NOMO-1 (cell line): ENCODE data around the gene CADM1.

Experiments used
- DNase-seq, 2 experiments: peaks; one replicate each; lab custom pipeline; 2025; ENCODE audit not compliant: unreplicated experiment in 2 of 2; lab: John Stamatoyannopoulos, UW

The CADM1 gene

DNA sequence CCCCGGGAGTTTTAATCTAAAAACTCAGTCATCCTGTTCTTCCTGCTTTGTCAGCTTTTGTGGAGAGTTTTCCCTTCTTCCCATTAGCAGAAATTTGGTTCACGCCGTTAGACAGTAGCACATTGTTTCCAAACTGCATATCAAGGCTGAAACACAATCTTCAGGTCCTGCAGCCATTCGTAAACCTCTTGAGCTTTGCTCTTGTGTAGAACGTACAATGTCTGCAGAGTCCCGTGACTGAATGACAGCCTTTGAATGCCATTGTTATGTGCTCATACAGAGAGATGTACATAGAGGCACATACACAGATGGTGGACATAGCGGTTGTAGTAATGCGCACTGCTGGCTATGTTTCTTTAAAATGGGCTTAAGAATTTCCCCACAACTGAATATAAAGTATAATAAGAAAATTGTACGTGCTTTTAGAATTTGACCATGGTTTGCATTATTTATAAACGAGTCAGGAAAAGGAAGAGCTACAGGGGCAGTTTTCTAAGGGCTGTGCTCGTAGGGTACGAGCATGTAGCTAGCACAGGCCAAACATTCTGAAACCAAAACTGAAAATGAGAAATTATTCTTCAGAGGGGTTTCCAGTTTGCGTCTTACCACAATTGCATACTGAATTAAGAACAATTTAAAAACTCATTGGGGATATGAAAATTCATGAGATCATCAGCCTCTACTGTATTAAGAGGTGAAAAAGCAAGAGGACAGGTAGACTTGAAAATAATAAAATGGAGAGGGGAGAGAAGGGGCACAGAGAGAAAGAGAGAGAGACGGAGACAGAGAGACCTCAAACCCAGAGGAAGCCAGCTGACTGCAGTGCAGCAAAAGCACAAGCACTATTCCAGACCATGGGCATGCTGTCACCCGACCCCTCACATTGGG is 310.1 kb downstream of the CADM1 start:
- no peak for DNase-seq

DNA sequence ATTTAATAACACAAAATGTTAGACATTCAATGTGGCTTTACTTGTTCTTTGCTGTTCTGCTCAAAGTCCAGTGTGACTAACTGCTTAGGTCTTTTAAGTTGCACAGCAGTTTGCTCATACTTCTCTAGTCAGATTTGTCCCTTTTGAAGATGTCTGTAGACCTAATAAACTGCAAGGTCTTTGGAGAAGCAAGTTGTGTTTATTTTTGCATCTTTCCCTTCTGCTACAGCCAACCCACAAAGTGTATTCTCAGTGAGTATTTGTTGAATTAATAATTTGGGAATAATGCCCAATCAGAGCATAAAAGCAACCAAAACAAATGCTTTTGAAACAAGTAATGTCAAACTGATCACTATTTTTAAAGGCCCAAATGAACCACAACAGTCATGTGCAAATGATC is 312.5 kb downstream of the CADM1 start:
- no peak for DNase-seq

GRCh38 chr11:115190196-115190595 is 314.0 kb downstream of the CADM1 start:
- no peak for DNase-seq

GRCh38 chr11:115188898-115189278 is 315.3 kb downstream of the CADM1 start:
- DNase-seq = no peak

DNA sequence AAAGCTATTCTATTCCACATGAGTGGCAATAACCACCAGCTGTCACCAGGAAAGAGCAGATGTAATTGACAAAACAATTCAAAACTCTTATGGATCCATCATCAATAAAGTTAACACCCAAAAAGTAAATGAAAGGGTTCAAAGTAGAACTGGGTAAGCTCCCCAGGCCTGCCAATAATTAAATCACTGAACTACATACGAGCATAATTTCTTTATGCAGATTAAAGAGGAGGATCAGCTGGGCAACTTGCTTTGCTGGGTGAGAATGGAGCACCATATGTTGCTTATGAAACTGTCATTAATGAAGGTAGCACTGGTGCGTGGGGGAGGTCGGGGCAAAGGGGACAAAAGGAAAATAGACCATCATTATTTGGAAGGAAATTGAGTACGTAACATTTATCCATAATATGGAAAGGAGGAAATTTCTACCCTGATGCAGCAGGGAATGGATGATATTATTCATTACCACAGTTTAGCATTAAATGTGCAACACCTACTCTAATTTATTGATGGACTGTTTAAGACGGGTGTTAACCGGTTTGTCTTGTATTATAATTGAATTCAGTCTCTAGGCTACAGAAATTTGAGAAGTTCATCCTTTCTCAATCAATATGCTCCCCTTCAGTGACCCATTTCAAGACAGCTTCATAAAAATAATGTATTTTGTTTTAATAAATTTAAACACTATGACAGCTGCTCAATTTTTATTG is 315.9 kb downstream of the CADM1 start:
- DNase-seq = no peak

DNA sequence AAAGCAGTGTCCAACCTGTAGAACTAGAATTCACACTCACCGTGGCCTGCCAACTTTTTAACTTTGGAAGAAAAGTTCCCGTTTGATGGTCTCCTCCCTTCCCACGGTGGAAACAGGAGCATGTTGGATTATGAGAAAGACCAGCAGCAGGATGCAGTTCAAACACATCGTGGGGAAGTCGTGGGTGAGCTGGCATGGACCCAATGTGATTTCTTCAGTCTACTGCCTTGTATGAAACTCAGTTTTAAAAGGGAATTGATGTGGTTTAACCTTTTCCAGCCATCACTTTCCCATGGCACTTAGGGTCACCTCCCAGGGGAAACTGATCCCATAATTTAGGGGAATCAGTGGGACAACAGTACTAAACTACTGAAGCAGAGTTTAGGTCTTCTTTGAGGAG is 318.3 kb downstream of the CADM1 start:
- DNase-seq = no peak

DNA sequence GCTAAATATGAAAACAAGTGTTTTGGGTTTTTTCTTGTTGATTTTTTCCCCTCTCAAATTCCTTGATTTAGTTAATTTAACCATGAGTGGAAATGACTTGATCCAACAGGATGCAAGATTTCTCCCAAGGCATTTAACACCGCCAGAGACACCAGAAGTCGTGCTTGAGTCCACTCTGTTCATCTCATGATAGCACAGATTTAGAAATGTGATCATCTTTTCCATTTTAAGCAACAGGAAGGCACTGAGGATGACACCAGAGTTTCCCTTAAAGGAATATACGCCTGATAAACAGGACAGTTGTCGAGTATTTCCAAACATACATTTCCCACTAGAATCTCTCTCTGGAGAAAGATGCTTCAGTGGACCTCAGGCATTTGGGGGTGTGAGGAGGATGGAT is 318.7 kb downstream of the CADM1 start:
- DNase-seq = no peak

DNA sequence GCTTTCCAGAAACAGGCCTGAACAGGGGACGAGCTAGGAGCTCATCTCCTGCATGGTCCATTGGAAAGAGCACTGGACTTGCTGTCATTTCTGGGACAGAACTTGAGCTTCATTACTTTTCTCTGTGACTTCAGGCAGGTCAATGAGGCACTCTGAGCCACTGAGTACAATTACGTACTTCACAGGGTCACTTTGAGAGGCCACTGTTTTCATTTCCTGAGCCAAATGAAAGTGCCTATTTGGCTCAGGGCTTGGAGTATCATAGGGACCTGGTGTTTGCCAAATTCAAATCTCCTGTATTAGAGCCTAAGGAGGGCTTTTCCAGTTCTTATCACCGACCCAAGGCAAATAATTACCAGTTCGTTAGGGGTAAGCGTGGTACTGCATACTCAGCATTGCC is 319.3 kb downstream of the CADM1 start:
- no peak for DNase-seq

DNA sequence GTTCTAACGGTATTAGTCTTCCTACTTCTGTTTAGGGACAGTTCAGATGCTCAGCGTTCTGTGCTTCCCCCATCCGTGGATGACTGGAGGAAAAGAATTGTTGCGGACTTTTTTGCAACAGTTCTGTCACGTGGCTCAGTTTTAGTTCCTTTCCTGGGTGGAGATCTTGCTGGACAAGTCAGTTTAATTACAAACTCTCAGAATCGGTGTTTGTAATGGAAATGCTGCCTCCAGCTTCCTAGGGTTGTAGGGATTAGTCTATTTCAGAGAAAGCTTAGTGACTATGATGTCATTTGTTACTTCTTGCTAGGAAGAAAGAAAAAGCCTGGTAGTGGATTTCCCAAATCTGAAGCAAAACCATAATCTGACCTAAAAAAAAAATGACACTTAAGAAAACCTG is 320.4 kb downstream of the CADM1 start:
- DNase-seq = no peak

DNA sequence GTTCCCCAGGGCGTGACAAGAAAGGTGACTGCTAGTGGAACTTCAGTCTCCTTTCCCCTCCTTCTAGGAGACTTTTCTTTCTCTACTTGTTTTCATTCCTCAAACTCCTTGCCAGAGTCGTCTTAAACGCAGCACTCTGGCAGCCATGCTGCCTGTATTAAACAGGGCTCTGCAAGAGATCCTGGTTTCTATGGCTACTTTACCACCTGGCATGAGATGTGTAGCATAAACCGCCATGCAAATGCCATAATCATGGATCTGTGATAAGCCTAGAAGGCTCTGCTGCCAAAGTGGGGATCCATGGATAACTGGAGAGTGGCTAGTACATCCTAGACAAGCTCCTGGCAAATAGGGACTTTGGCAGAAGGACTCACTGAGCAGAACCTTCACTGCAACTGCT is 321.1 kb downstream of the CADM1 start:
- DNase-seq = no peak

- no peak for DNase-seq
Measured at GRCh38 chr11:115182282-115182955, 321.8 kb downstream of the CADM1 start.

DNA sequence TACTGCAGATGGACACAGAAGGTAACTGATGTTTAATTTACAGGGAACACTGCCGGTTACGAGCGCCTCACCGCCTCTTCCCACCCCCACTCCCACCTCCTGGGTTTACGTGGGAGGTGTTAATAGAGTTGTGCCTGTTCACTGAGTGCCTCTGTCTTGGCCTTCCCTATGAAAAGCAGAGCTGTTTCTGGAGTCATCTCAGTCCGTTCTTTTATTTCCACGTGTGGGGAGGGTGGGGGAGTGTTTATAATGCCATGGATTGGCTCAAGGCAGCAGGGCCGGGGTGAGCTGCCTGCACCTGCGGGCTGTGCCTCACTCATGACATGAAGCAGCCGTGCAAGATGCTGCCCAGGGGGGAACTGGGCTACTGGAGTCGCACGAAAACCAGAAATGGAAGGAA is 322.7 kb downstream of the CADM1 start:
- DNase-seq = no peak

DNA sequence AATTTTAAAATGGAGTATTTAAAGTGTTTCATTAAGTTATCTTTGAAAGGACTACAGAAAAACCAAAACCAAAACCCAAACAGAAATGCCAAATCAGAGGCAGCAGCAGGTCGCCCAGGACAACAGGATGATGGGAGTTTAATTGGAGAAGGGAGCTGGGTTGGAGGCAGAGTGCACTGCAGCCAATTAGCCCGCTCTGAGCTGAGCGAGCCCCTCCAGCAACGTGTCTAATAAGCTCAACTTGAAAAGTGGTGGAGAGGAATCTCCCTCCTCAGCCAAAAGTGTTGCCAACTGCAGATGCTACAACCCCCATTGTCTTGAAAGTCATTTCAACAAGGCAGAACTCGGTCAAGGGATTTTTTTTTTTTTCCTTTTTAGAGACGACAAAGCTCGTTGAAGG is 323.9 kb downstream of the CADM1 start:
- no peak for DNase-seq

- DNase-seq = no peak
Measured at GRCh38 chr11:115179636-115180035, 324.6 kb downstream of the CADM1 start.

GRCh38 chr11:115178705-115179104 is 325.5 kb downstream of the CADM1 start:
- DNase-seq = no peak

- DNase-seq = no peak
Measured at GRCh38 chr11:115173136-115173535, 331.1 kb downstream of the CADM1 start.

DNA sequence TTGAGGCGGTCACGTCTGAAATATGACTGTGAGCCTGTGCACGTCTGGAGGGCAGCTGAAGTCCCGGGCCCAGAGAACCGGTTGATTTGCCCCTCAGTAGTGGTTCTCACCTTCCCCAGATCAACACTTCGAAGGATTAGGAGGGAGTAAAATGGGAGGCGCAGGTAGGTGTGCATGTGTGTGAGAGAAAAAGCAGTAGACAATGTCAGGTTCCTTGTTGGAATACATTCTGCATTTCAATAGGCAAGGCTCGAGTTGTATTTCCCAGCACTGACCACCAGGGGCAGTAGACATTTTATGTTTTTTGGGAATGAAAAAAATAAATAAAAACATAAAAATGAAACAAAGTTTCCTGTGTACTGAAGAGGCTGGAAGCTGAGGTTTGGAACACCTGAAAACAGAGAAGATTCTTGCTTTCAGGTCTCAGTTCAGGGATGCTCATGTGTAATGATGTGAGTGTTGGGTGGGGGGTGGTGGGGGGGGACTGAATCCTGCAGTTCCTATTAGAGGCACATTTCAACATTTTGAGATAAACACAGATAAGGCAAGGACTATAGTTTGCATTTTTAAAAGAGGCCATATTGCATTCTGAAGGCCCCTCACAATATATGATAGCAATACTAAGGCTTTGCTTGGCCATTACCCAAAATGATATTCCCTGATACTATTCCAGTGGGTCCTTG is 333.9 kb downstream of the CADM1 start:
- peak in 1 of 2 experiments; percentile 5 for DNase-seq

DNA sequence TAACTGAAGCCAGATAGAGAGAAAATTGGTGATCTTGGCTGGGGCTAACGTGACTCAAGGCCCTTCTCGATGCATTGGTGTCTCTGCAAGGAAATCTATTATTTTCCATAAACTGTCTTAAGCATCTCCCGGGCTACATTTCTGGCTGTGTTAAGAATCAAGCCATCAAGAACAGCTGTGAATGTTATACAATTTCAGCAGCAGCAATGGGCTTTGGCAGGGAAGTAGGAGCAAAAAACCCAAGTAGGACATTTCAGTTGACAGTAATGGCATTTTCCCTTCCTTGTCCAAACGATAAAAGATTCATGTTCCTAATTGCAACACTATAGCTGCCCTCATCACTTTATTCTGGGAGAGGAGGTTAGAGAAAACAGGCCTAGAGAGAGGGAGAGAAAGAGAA is 335.0 kb downstream of the CADM1 start:
- no peak for DNase-seq

GRCh38 chr11:115168686-115169085 is 335.5 kb downstream of the CADM1 start:
- no peak for DNase-seq

GRCh38 chr11:115168229-115168671 is 336.0 kb downstream of the CADM1 start:
- peak in 1 of 2 experiments; percentile 13 for DNase-seq

- no peak for DNase-seq
Measured at GRCh38 chr11:115167456-115167855, 336.8 kb downstream of the CADM1 start.
